LNCaP clone FGC (cell line): Measurements from ENCODE around the gene NTN1.

Experiments
- DNase-seq: peaks from one replicate; pipeline ENCODE4 v3.0.0-alpha.2; 2011; ENCODE audit warnings: low read depth
- H3K4me3 ChIP-seq: 2 replicates; pipeline ENCODE4 v1.5.1; 2011; ENCODE audit warnings: mild to moderate bottlenecking, low read depth, low read length, control low read depth
- CTCF ChIP-seq: IDR thresholded peaks from 2 replicates; pipeline ENCODE4 v1.5.1; 2012; ENCODE audit warnings: mild to moderate bottlenecking; ENCODE audit not compliant: control insufficient read depth, insufficient read depth; ENCODE audit errors: extremely low read depth

Gene NTN1

GRCh38 chr17:9123594-9124553, 102.6 kb downstream of the NTN1 start:
- TF ChIP-seq CTCF = no peak
- no peak overlapping the region for H3K4me3 ChIP-seq
- DNase-seq = no peak

DNA sequence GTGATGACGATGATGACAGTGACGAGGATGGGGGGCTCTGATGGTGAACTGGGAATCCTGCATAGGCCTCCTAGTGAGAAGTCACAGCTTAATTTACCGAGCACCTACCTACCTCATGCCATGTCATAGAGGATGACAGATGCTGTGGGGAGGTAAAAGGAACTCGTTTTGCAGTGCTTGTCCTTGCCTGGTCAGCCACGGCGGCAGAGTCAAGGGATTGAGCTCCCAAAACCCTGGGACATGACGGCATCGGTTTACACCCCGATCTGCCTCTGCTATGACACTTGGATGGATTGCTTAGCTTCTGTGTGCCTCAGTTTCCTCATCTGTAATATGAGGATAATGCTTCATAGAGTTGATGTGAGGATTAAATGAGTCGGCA, 103.2 kb downstream of the NTN1 start:
- H3K4me3 ChIP-seq = no peak overlapping the region
- DNase-seq = no peak
- TF ChIP-seq CTCF = no peak

GRCh38 chr17:9125722-9126121, 104.4 kb downstream of the NTN1 start:
- DNase-seq = no peak
- no peak overlapping the region for H3K4me3 ChIP-seq
- TF ChIP-seq CTCF = no peak

- no peak for DNase-seq
- no peak overlapping the region for H3K4me3 ChIP-seq
- TF ChIP-seq CTCF = no peak
Measured at GRCh38 chr17:9127340-9127739, 106.0 kb downstream of the NTN1 start.

- H3K4me3 ChIP-seq = no peak overlapping the region
- TF ChIP-seq CTCF = no peak
- DNase-seq = no peak
Measured at GRCh38 chr17:9131371-9131770, 110.1 kb downstream of the NTN1 start.

DNA sequence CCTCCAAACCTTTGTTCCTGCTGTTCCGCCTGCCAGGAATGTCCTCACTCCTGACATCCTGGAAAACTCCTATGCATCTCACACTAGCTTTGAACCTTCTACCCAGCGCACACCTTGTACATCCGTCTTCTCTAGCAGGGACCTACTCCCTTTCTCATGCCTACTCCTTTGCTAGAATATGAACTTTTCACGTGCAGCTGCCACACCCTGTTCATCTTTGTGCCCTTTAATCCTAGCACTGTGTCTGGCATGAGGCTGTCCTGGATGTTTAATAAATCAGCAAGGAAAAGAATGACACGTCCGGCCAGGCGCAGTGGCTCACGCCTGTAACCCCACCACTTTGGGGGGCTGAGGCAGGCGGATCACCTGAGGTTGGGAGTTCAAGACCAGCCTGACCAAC, 111.0 kb downstream of the NTN1 start:
- no peak for TF ChIP-seq CTCF
- no peak overlapping the region for H3K4me3 ChIP-seq
- DNase-seq = no peak
